Measurements from ENCODE around the gene CACNA1E. TPM values are rescaled to one million over a fixed set of nuclear protein-coding genes. Genes with fewer than 3 reads are reported as not detected.

The CACNA1E gene
- total RNA-seq, 1 experiment from 2014 or later: 0.45 TPM

DNA sequence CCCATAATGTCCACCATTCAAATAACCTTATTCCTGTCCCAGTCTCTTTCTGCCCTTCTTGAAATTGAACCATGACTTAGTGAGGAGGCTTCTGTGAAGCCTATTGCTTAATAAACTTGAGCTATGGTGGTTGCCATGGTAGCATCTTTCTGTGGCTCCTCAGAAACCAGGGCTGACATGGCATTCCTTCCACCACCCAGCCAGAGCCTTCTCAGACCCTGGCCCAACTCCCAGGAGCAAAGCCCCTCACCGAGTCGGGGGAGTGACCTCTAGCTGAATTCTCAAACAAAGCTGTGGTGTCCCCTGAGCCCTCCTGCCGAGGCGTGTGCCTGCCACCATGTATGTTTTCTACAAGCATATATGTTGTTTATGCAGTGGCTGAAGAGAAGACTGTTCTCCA, 259.1 kb downstream of the CACNA1E start:
- no peak overlapping the region for H3K4me3 Mint-ChIP-seq (ENCODE audit: unreplicated experiment)
- H3K27me3 ChIP-seq (replicated peaks; ENCODE audit: control insufficient read depth, insufficient read depth, low read length): peaks cover 1% of the 10 kb centered on the region
- no peaks in the 10 kb centered on the region for H3K4me1 Mint-ChIP-seq (ENCODE audit: low read depth, unreplicated experiment)
- H3K36me3 ChIP-seq (ENCODE audit: control insufficient read depth, insufficient read depth, low read length): no peaks in the 10 kb centered on the region
- no peak for DNase-seq
- TF ChIP-seq, protein P1, sequence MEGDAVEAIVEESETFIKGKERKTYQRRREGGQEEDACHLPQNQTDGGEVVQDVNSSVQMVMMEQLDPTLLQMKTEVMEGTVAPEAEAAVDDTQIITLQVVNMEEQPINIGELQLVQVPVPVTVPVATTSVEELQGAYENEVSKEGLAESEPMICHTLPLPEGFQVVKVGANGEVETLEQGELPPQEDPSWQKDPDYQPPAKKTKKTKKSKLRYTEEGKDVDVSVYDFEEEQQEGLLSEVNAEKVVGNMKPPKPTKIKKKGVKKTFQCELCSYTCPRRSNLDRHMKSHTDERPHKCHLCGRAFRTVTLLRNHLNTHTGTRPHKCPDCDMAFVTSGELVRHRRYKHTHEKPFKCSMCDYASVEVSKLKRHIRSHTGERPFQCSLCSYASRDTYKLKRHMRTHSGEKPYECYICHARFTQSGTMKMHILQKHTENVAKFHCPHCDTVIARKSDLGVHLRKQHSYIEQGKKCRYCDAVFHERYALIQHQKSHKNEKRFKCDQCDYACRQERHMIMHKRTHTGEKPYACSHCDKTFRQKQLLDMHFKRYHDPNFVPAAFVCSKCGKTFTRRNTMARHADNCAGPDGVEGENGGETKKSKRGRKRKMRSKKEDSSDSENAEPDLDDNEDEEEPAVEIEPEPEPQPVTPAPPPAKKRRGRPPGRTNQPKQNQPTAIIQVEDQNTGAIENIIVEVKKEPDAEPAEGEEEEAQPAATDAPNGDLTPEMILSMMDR (IDR thresholded peaks at IDR 0.05; ENCODE audit: insufficient read depth in 1 of 2, low read depth in 1 of 2, low read length in 1 of 2, severe bottlenecking in 1 of 2, unreplicated experiment in 1 of 2): no peak
- no peaks in the 10 kb centered on the region for H3K9me3 Mint-ChIP-seq (ENCODE audit: unreplicated experiment)
- ChIA-PET CTCF (no interaction called here), POLR2A (no interaction called here)
- H3K4me3 ChIP-seq (ENCODE audit: low read depth, low read length): no peak overlapping the region
- H3K36me3 Mint-ChIP-seq (ENCODE audit: insufficient read depth, unreplicated experiment): no peaks in the 10 kb centered on the region
- H3K27me3 Mint-ChIP-seq (ENCODE audit: insufficient read depth, unreplicated experiment): peaks cover 15% of the 10 kb centered on the region
- intact Hi-C loops (cut with micrococcal nuclease; ENCODE audit: unreplicated experiment): no loop called here
- H3K9me3 ChIP-seq: no peaks in the 10 kb centered on the region
- H3K4me1 ChIP-seq: no peaks in the 10 kb centered on the region
- H3K27ac Mint-ChIP-seq (ENCODE audit: unreplicated experiment): no peak overlapping the region
- BruUV-seq (replicated peaks): no TSS peak

DNA sequence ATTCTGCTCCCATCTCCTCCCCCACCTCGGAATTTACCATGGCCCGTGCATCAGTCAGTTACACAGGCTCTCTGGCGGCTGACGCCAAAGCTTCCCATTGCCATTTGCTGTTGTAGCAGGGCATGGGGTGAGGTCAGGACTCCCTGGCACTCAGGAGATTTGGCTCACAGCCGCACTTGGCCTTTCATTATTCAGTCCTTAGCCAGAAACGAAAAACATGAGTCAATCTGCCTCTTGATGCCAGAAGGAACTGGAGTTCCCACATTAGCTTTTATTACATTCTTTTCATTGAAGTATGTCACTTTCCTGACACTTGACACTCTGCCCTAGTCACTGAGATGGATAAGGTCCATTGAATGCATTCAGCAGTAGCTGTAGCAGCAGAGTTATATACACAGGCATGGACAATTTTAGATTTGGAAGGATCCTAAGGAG, 260.6 kb downstream of the CACNA1E start:
- H3K4me1 Mint-ChIP-seq (ENCODE audit: low read depth, unreplicated experiment): no peaks in the 10 kb centered on the region
- Histone ChIP-seq H3K9me3 (no peaks in the 10 kb centered on the region), H3K4me3 (ENCODE audit: low read depth, low read length) (no peak overlapping the region), H3K36me3 (ENCODE audit: control insufficient read depth, insufficient read depth, low read length) (no peaks in the 10 kb centered on the region), H3K4me1 (no peaks in the 10 kb centered on the region), H3K27me3 (replicated peaks; ENCODE audit: control insufficient read depth, insufficient read depth, low read length) (peaks cover 1% of the 10 kb centered on the region)
- CTCF ChIA-PET: no interaction called here
- no TSS peak for BruUV-seq (replicated peaks)
- DNase-seq: no peak
- intact Hi-C loops (cut with micrococcal nuclease; ENCODE audit: unreplicated experiment): no loop called here
- peaks cover 19% of the 10 kb centered on the region for H3K27me3 Mint-ChIP-seq (ENCODE audit: insufficient read depth, unreplicated experiment)
- POLR2A ChIA-PET: no interaction called here
- H3K9me3 Mint-ChIP-seq (ENCODE audit: unreplicated experiment): no peaks in the 10 kb centered on the region
- TF ChIP-seq, protein P1 (IDR thresholded peaks at IDR 0.05; ENCODE audit: insufficient read depth in 1 of 2, low read depth in 1 of 2, low read length in 1 of 2, severe bottlenecking in 1 of 2, unreplicated experiment in 1 of 2): no peak
- H3K36me3 Mint-ChIP-seq (ENCODE audit: insufficient read depth, unreplicated experiment): no peaks in the 10 kb centered on the region
- H3K27ac Mint-ChIP-seq (ENCODE audit: unreplicated experiment): no peak overlapping the region
- H3K4me3 Mint-ChIP-seq (ENCODE audit: unreplicated experiment): no peak overlapping the region

DNA sequence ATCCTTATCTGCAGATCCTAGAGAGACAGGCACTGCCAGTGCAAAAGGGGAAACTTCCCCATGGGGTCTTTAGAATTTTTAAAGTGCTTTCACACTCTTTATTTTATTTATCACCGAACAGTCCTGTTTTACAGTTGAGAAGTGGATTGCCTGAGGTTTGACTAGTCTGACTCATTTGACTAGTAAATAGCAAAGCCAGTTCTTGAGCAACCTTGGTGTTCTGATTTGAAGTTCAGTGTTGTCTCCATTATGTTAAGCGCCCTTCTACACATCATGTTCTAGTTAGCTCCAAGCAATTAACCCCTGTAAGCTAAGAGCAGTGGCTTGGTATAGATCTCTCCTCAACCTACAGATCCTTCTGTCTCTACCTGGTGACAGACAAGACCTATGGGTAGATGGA, 262.9 kb downstream of the CACNA1E start:
- no peaks in the 10 kb centered on the region for H3K36me3 Mint-ChIP-seq (ENCODE audit: insufficient read depth, unreplicated experiment)
- TF ChIP-seq, protein P1 (IDR thresholded peaks at IDR 0.05; ENCODE audit: insufficient read depth in 1 of 2, low read depth in 1 of 2, low read length in 1 of 2, severe bottlenecking in 1 of 2, unreplicated experiment in 1 of 2): no peak
- POLR2A ChIA-PET: no interaction called here
- H3K9me3 ChIP-seq: no peaks in the 10 kb centered on the region
- peaks cover 1% of the 10 kb centered on the region for H3K27me3 ChIP-seq (replicated peaks; ENCODE audit: control insufficient read depth, insufficient read depth, low read length)
- H3K4me1 ChIP-seq: no peaks in the 10 kb centered on the region
- BruUV-seq (replicated peaks): no TSS peak
- H3K4me3 Mint-ChIP-seq (ENCODE audit: unreplicated experiment): no peak overlapping the region
- no peak overlapping the region for H3K4me3 ChIP-seq (ENCODE audit: low read depth, low read length)
- H3K27ac Mint-ChIP-seq (ENCODE audit: unreplicated experiment): no peak overlapping the region
- H3K9me3 Mint-ChIP-seq (ENCODE audit: unreplicated experiment): no peaks in the 10 kb centered on the region
- peaks cover 19% of the 10 kb centered on the region for H3K27me3 Mint-ChIP-seq (ENCODE audit: insufficient read depth, unreplicated experiment)
- no peaks in the 10 kb centered on the region for H3K4me1 Mint-ChIP-seq (ENCODE audit: low read depth, unreplicated experiment)
- DNase-seq: no peak
- intact Hi-C loops (cut with micrococcal nuclease; ENCODE audit: unreplicated experiment): no loop called here
- CTCF ChIA-PET: no interaction called here
- no peaks in the 10 kb centered on the region for H3K36me3 ChIP-seq (ENCODE audit: control insufficient read depth, insufficient read depth, low read length)
